ENCODE measurements around the gene AZU1. TPM values are rescaled to one million over a fixed set of nuclear protein-coding genes. Genes with fewer than 3 reads are reported as not detected.
"Not testable (repeated sequence)": the region's sequence is repeated elsewhere in the genome, so short reads cannot be mapped to it uniquely, and the experiment has no call there.

Gene AZU1
- polyA plus RNA-seq, 1 donor: 1.7 TPM

DNA sequence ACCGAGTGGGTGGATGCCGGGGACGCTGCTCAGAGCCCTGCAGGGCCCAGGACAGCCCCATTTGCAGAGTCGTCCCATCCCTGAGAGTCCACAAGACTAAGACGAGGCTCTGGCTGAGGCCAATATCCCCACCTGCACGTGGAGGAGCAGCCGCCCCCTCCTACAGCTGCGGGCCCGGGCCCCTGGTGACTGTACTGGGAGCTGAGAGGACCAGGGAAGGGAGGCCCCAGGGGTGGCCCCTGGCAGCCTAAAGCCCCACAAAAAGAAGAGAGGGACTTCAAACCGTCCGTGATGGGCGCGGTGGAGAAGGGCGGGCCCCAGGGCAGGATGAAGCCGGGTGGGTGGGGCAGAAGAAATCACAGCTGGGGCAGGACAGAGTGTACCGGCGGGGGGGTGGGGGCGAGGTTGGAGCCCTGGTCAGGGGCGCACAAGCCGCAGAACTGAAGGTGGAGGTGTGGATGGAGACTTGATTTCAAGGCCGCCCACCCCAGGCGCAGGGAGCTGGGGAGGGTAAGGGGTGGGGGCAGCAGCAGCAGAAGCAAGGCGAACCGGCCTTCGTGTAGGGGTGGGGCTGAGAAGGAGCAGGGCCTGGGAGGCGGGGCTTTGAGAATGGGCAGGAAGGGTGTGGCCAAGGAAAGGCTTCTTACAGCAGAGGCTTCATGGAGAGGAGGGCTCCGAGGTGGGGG lies 44.8 kb downstream of the AZU1 start:
- no peak for DNase-seq (ENCODE audit: low read depth)

DNA sequence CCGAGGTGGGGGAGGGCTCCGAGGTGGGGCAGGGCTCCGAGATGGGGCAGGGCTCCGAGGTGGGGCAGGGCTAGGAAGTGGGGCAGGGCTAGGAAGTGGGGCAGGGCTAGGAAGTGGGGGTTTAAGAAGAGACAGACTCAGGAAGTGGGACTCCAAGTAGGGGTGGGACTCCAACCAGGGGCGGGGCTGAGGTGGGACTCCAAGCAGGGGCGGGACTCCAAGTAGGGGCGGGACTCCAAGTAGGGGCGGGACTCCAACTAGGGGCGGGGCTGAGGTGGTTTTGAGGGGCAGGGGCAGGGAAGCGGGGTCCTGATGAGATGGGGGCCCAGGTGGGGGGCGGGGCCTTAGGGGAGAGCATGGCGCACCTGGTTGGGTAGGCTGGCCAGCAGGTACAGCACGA lies 45.4 kb downstream of the AZU1 start:
- no peak for DNase-seq (ENCODE audit: low read depth)

GRCh38 chr19:873561-874041 lies 46.0 kb downstream of the AZU1 start:
- DNase-seq (ENCODE audit: low read depth): no peak

DNA sequence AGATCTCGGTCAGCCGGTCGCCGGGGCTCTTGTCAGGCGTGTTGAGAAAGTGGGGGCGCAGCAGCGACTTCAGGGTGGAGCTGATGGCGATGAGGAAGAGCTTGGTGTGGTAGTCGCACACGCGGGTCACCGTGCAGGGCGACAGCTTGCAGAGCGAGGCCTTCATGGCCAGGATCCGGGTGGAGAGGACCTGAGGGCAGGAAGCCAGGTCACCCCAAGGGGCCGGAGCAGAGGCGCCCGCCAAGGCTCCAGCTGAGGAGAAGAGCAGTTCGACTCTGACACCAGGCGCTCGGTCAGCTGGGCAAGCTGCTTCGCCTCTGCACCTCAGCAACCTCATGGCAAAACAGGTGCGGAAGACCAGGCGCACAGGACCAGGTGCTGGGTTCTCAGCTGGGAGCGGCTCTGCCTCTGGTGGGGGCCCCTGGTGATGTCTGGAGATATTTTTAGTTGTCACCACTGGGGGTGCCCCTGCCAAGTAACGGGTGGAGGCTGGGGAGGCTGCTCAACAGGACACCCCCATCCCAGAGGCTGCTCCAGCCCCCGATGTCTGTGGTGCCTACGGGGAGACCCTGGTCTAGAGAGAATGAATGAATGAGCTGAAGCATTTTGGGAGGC lies 47.7 kb downstream of the AZU1 start:
- DNase-seq (ENCODE audit: low read depth): no peak

DNA sequence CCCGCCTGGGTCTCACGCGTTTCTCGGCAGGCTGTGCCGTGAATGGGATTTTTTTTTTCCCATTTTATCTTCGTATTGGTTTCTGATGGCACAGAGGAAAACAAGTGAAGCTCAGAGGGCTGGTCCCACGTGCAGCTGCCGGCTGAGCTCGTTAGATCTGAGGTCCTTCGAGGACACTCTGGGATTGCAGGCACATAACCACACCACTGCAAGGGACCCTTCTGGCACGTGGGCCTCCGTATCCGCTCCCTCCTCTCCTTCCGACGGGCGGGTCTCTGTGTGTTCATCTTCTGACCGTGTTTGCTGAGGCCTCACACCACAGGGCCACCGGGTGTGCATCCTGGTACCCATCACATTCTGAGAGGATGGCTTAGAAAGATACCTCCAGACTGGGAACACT lies 48.5 kb downstream of the AZU1 start:
- no peak for DNase-seq (ENCODE audit: low read depth)

DNA sequence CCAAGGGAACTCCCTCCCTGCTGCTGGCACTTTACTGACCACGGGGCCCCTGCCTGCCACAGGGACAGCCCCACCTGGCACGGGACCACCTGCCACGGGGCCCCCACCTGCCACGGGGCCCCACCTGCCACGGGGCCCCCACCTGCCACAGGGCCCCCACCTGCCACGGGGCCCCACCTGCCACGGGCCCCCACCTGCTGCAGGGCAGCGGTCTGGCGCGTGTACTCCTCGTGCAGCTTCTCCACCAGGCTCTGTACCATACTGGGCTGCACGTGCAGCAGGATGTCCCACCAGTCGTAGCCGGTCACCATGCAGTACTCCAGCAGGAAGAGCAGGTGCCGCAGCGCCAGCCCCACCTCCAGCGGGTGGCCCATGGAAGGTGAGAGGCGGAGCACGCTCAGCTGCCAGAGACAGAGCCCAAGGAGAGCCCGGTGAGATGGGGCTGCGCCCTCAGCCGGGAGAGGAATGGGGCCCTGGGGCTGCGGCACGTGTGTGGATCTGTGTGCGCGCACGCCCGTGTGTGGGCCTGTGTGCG lies 49.2 kb downstream of the AZU1 start:
- DNase-seq (ENCODE audit: low read depth): no peak

GRCh38 chr19:877992-878660 lies 50.5 kb downstream of the AZU1 start:
- DNase-seq (ENCODE audit: low read depth): not testable (repeated sequence)

- not testable (repeated sequence) for DNase-seq (ENCODE audit: low read depth)
These were observed 51.3 kb downstream of the AZU1 start for GRCh38 chr19:878751-879561.

GRCh38 chr19:879711-880438 lies 52.2 kb downstream of the AZU1 start:
- DNase-seq (ENCODE audit: low read depth): no peak

Other genes starting within 250 kb of the AZU1 start
- 0.32 TPM for gene HCN2, start 238.0 kb upstream of the AZU1 start, polyA plus RNA-seq (ENCODE audit: insufficient read length)
- 36.1 TPM for gene POLRMT, start 194.3 kb upstream of the AZU1 start, polyA plus RNA-seq (ENCODE audit: insufficient read length)
- gene FGF22, start 188.0 kb upstream of the AZU1 start, polyA plus RNA-seq (ENCODE audit: insufficient read length): 0.20 TPM
- gene RNF126, start 164.6 kb upstream of the AZU1 start, polyA plus RNA-seq (ENCODE audit: insufficient read length): 27.6 TPM
- gene FSTL3, start 151.4 kb upstream of the AZU1 start, polyA plus RNA-seq (ENCODE audit: insufficient read length): 17.8 TPM
- 0.44 TPM for gene PRSS57, start 132.4 kb upstream of the AZU1 start, polyA plus RNA-seq (ENCODE audit: insufficient read length)
- gene PALM, start 118.9 kb upstream of the AZU1 start, polyA plus RNA-seq (ENCODE audit: insufficient read length): 36.5 TPM
- 0.19 TPM for gene MISP, start 76.7 kb upstream of the AZU1 start, polyA plus RNA-seq (ENCODE audit: insufficient read length)
- 101 TPM for gene PTBP1, start 30.4 kb upstream of the AZU1 start, polyA plus RNA-seq (ENCODE audit: insufficient read length)
- 0.52 TPM for gene PLPPR3, start 5.9 kb upstream of the AZU1 start, polyA plus RNA-seq (ENCODE audit: insufficient read length)
- 2.6 TPM for gene PRTN3, start 13.2 kb downstream of the AZU1 start, polyA plus RNA-seq (ENCODE audit: insufficient read length)
- gene ELANE, start 24.5 kb downstream of the AZU1 start, polyA plus RNA-seq (ENCODE audit: insufficient read length): 0.40 TPM
- 1.4 TPM for gene CFD, start 31.8 kb downstream of the AZU1 start, polyA plus RNA-seq (ENCODE audit: insufficient read length)
- gene MED16, start 65.3 kb downstream of the AZU1 start, polyA plus RNA-seq (ENCODE audit: insufficient read length): 33.7 TPM
- gene RNU6-9, start 65.6 kb downstream of the AZU1 start, polyA plus RNA-seq (ENCODE audit: insufficient read length): not detected
- 27.5 TPM for gene R3HDM4, start 85.4 kb downstream of the AZU1 start, polyA plus RNA-seq (ENCODE audit: insufficient read length)
- gene KISS1R, start 89.5 kb downstream of the AZU1 start, polyA plus RNA-seq (ENCODE audit: insufficient read length): not detected
- 11.4 TPM for gene ARID3A, start 98.2 kb downstream of the AZU1 start, polyA plus RNA-seq (ENCODE audit: insufficient read length)
- gene WDR18, start 156.5 kb downstream of the AZU1 start, polyA plus RNA-seq (ENCODE audit: insufficient read length): 23.5 TPM
- 0.13 TPM for gene GRIN3B, start 172.6 kb downstream of the AZU1 start, polyA plus RNA-seq (ENCODE audit: insufficient read length)
- gene TMEM259, start 193.3 kb downstream of the AZU1 start, polyA plus RNA-seq (ENCODE audit: insufficient read length): 75.5 TPM
- not detected for gene RNU6-2, start 193.7 kb downstream of the AZU1 start, polyA plus RNA-seq (ENCODE audit: insufficient read length)
- 45.2 TPM for gene CNN2, start 198.8 kb downstream of the AZU1 start, polyA plus RNA-seq (ENCODE audit: insufficient read length)
- 20.6 TPM for gene ABCA7, start 212.3 kb downstream of the AZU1 start, polyA plus RNA-seq (ENCODE audit: insufficient read length)
- gene ARHGAP45, start 239.3 kb downstream of the AZU1 start, polyA plus RNA-seq (ENCODE audit: insufficient read length): 8.4 TPM

Measured in forelimb muscle (tissue), 1 donor.